ENCODE measurements around the gene EDN1.

- TF ChIP-seq EZH2 (IDR thresholded peaks at IDR 0.05; ENCODE audit: low read length, missing control alignments) (no peak), CTCF (conservative IDR thresholded peaks at IDR 0.05 in 1 of 2, IDR thresholded peaks at IDR 0.05 in 1 of 2; ENCODE audit: low read depth in 1 of 2, low read length in 2 of 2) (no peak)
Observed at GRCh38 chr6:12344961-12345693, 55.0 kb downstream of the EDN1 start.

Measured in fibroblast of lung (primary cell).